Endothelial cell of umbilical vein (primary cell): Measurements from ENCODE around the gene FOXN1. TPM values are rescaled to one million over a fixed set of nuclear protein-coding genes. Genes with fewer than 3 reads are reported as not detected.

Source experiments
- BruUV-seq: library from RNA; stranded (reverse); fragments of 400-500 nt; replicated peaks from 2 replicates; lab custom pipeline; 2021; lab: Mats Ljungman, UMichigan
- CTCF ChIA-PET: fragments of 300-600, 350-600 bp; sonication (Branson Sonifier 250); formaldehyde crosslinking; loops from one replicate; lab custom pipeline; 2021; ENCODE audit warnings: antibody characterized with exemption, inconsistent platforms; lab: Charles Lee
- POLR2A ChIA-PET: fragments of 300-600, 350-600 bp; sonication (Branson Sonifier 250); formaldehyde crosslinking; loops from one replicate; lab custom pipeline; 2021; ENCODE audit warnings: antibody characterized with exemption, inconsistent platforms; lab: Charles Lee
- DNase-seq: peaks from one replicate; pipeline ENCODE4 v3.0.0-alpha.2; 2011; ENCODE audit warnings: low read depth, low spot score
- FAIRE-seq: peaks from 2 replicates; lab custom pipeline; 2011; peaks lifted over from hg19 to GRCh38; lab: Jason Lieb, UNC
- H2AFZ ChIP-seq: 2 replicates; pipeline ENCODE4 v1.6.0; 2012; ENCODE audit warnings: low read depth, low read length, control low read depth, inconsistent platforms
- H3K27ac ChIP-seq: 2 replicates; pipeline ENCODE4 v1.5.1; 2011; ENCODE audit warnings: low read depth, mild to moderate bottlenecking, control low read depth, low read length, moderate library complexity; ENCODE audit not compliant: insufficient read depth
- H3K27me3 ChIP-seq, 2 experiments: 2 replicates each; pipeline versions ENCODE4 v1.6.0 to v1.6.1; 2011; ENCODE audit warnings: low read length in 2 of 2, mixed read lengths in 1 of 2; ENCODE audit not compliant: control insufficient read depth in 2 of 2, insufficient read depth in 2 of 2
- H3K36me3 ChIP-seq, 2 experiments: 2 replicates in 1 of 2; 3 replicates in 1 of 2; pipeline ENCODE4 v1.5.1; 2011; ENCODE audit warnings: low read length in 2 of 2, mild to moderate bottlenecking in 1 of 2, moderate library complexity in 1 of 2; ENCODE audit not compliant: control insufficient read depth in 2 of 2, insufficient read depth in 2 of 2; ENCODE audit errors: extremely low read depth in 1 of 2
- H3K4me1 ChIP-seq: 3 replicates; pipeline ENCODE4 v1.5.1; 2011; ENCODE audit warnings: mild to moderate bottlenecking, low read length; ENCODE audit not compliant: control insufficient read depth, insufficient read depth; ENCODE audit errors: extremely low read depth
- H3K4me2 ChIP-seq: 2 replicates; pipeline ENCODE4 v1.6.1; 2011; ENCODE audit warnings: low read length, control low read depth, mixed read lengths; ENCODE audit not compliant: insufficient read depth
- H3K4me3 ChIP-seq, 3 experiments: fragments of 200-600 bp in 1 of 3; sonication (generic), shearing (Covaris generic) in 1 of 3; replicated peaks in 1 of 3; 2 replicates each; pipeline ENCODE4 v1.5.1; 2011 to 2016; ENCODE audit warnings: control low read depth in 3 of 3, low read length in 3 of 3, mild to moderate bottlenecking in 2 of 3, inconsistent platforms in 1 of 3, low read depth in 1 of 3, moderate library complexity in 1 of 3; ENCODE audit not compliant: insufficient read depth in 1 of 3
- H3K79me2 ChIP-seq: 2 replicates; pipeline ENCODE4 v1.6.0; 2012; ENCODE audit warnings: low read length, inconsistent platforms; ENCODE audit not compliant: control insufficient read depth, insufficient read depth
- H3K9ac ChIP-seq: replicated peaks from 2 replicates; pipeline ENCODE3; 2011; ENCODE audit warnings: low read length, control low read depth; ENCODE audit not compliant: insufficient read depth; ENCODE audit errors: extremely low read depth
- H3K9me1 ChIP-seq: replicated peaks from 3 replicates; pipeline ENCODE4 v1.6.0; 2011; ENCODE audit warnings: mild to moderate bottlenecking, low read length; ENCODE audit not compliant: control insufficient read depth, insufficient read depth; ENCODE audit errors: extremely low read depth
- H3K9me3 ChIP-seq: replicated peaks from 2 replicates; pipeline ENCODE4 v1.5.1; 2012; ENCODE audit warnings: low read length, inconsistent platforms; ENCODE audit not compliant: control insufficient read depth, insufficient read depth
- H4K20me1 ChIP-seq: replicated peaks from 2 replicates; pipeline ENCODE3; 2011; ENCODE audit warnings: mild to moderate bottlenecking, low read length; ENCODE audit not compliant: control insufficient read depth, insufficient read depth; ENCODE audit errors: extremely low read depth
- EZH2 ChIP-seq: IDR thresholded peaks from 2 replicates; pipeline ENCODE4 v1.6.1; 2012; ENCODE audit warnings: borderline replicate concordance, low read depth, mild to moderate bottlenecking, moderate library complexity, low read length, inconsistent platforms; ENCODE audit not compliant: severe bottlenecking
- FOS ChIP-seq: IDR thresholded peaks from 2 replicates; pipeline ENCODE4 v1.6.1; 2011; ENCODE audit warnings: mild to moderate bottlenecking, low read length, moderate library complexity, borderline replicate concordance; ENCODE audit not compliant: insufficient read depth
- GATA2 ChIP-seq: IDR thresholded peaks from 2 replicates; pipeline ENCODE4 v1.7.0; 2011; ENCODE audit warnings: low read depth, mild to moderate bottlenecking, moderate library complexity, mixed read lengths, low read length; ENCODE audit not compliant: insufficient read length, insufficient read depth
- JUN ChIP-seq: IDR thresholded peaks from 2 replicates; pipeline ENCODE4 v1.6.1; 2011; ENCODE audit warnings: borderline replicate concordance, low read depth; ENCODE audit not compliant: insufficient read length, insufficient read depth
- MAX ChIP-seq: IDR thresholded peaks from 2 replicates; pipeline ENCODE4 v1.6.1; 2011; ENCODE audit not compliant: insufficient read depth, insufficient read length
- MYC ChIP-seq: IDR thresholded peaks from one replicate; pipeline ENCODE4 v1.6.1; 2011; ENCODE audit warnings: mild to moderate bottlenecking, low read depth, low read length
- POLR2A ChIP-seq: IDR thresholded peaks from 2 replicates; pipeline ENCODE4 v1.6.1; 2012; ENCODE audit warnings: low read depth, mild to moderate bottlenecking, control low read depth, low read length
- POLR2AphosphoS5 ChIP-seq: IDR thresholded peaks from 2 replicates; pipeline ENCODE4 v1.6.1; 2012; ENCODE audit warnings: low read depth, mild to moderate bottlenecking, control low read depth, low read length, moderate library complexity; ENCODE audit not compliant: insufficient read depth
- dilution Hi-C: fragments of 300-500 bp; cut with MboI; formaldehyde crosslinking; loops from one replicate; pipeline ENCODE4 v1.15.0; 2019; ENCODE audit warnings: low sequenced_read_pairs; ENCODE audit not compliant: extremely low pct_ligation_motif_present
- intact Hi-C: fragments of 100-400 bp; cut with micrococcal nuclease; formaldehyde crosslinking; loops from one replicate; pipeline ENCODE4 v1.10.0; 2022
- polyA plus RNA-seq, 4 experiments: library from polyadenylated mRNA; depleted of rRNA in 3 of 4; stranded (reverse) in 3 of 4; unstranded in 1 of 4; fragments of >200 nt; gene quantifications; 2 replicates each; pipeline versions ENCODE4 v1.2.1 to v1.2.3, GENCODE V29; 2011 to 2012; ENCODE audit warnings: missing spikeins in 1 of 4
- total RNA-seq: library from RNA; stranded (reverse); gene quantifications from 2 replicates; pipeline ENCODE4 v1.2.3, GENCODE V29; 2021
- TF ChIP-seq, protein P1 (sequence below), 2 donors: IDR thresholded peaks; 1 replicate in 1 of 2; 2 replicates in 1 of 2; pipeline ENCODE4 v1.5.1; 2011; ENCODE audit warnings: low read length in 2 of 2, mild to moderate bottlenecking in 2 of 2, moderate library complexity in 2 of 2, control low read depth in 1 of 2, inconsistent platforms in 1 of 2, low read depth in 1 of 2; ENCODE audit not compliant: insufficient read depth in 1 of 2; ENCODE audit errors: extremely low read depth in 1 of 2

FOXN1 gene
- total and polyA plus RNA-seq, 2 donors (not counting 3 experiments of a cell fraction or from before 2014, with no cell fraction given), result not detected

GRCh38 chr17:28526381-28526780, 20.2 kb downstream of the FOXN1 start:
- ChIA-PET CTCF (interaction anchor here (0.5 kb wide), 1 partner anchor 121 kb away, joined by 3 read pairs; no protein-coding TSS in a partner anchor), POLR2A (no interaction called here)
- H3K4me2 ChIP-seq, result no peak overlapping the region
- no peaks in the 10 kb centered on the region for H3K9me1 ChIP-seq
- TF ChIP-seq POLR2A (no peak), FOS (no peak), POLR2AphosphoS5 (no peak), EZH2 (no peak), MYC (no peak), MAX (no peak), JUN (no peak), GATA2 (no peak)
- TF ChIP-seq, protein P1, sequence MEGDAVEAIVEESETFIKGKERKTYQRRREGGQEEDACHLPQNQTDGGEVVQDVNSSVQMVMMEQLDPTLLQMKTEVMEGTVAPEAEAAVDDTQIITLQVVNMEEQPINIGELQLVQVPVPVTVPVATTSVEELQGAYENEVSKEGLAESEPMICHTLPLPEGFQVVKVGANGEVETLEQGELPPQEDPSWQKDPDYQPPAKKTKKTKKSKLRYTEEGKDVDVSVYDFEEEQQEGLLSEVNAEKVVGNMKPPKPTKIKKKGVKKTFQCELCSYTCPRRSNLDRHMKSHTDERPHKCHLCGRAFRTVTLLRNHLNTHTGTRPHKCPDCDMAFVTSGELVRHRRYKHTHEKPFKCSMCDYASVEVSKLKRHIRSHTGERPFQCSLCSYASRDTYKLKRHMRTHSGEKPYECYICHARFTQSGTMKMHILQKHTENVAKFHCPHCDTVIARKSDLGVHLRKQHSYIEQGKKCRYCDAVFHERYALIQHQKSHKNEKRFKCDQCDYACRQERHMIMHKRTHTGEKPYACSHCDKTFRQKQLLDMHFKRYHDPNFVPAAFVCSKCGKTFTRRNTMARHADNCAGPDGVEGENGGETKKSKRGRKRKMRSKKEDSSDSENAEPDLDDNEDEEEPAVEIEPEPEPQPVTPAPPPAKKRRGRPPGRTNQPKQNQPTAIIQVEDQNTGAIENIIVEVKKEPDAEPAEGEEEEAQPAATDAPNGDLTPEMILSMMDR (IDR thresholded peaks at IDR 0.05; ENCODE audit: extremely low read depth in 1 of 2, insufficient read depth in 1 of 2, low read depth in 1 of 2, low read length in 2 of 2), result no peak
- H3K36me3 ChIP-seq, result no peaks in the 10 kb centered on the region
- no peaks in the 10 kb centered on the region for H3K4me1 ChIP-seq
- no peak overlapping the region for H2AFZ ChIP-seq
- DNase-seq (no peak), FAIRE-seq (no peak)
- no peak overlapping the region for H3K9ac ChIP-seq
- H3K27me3 ChIP-seq, result no peaks in the 10 kb centered on the region
- no peak overlapping the region for H3K27ac ChIP-seq
- no peak overlapping the region for H3K4me3 ChIP-seq
- no peaks in the 10 kb centered on the region for H3K9me3 ChIP-seq
- no peaks in the 10 kb centered on the region for H3K79me2 ChIP-seq
- dilution Hi-C loops (no loop called here), intact Hi-C loops (no loop called here)
- BruUV-seq, result no TSS peak
- H4K20me1 ChIP-seq, result no peaks in the 10 kb centered on the region
